ENCODE results near the gene SULF2. TPM values are rescaled to one million over a fixed set of nuclear protein-coding genes. Genes with fewer than 3 reads are reported as not detected.

SULF2 gene
- total and polyA plus RNA-seq, 9 of the 15 experiments (the other 6 are each of a cell fraction or from before 2014, with no cell fraction given) = 0.33 TPM; not detected in 8

DNA sequence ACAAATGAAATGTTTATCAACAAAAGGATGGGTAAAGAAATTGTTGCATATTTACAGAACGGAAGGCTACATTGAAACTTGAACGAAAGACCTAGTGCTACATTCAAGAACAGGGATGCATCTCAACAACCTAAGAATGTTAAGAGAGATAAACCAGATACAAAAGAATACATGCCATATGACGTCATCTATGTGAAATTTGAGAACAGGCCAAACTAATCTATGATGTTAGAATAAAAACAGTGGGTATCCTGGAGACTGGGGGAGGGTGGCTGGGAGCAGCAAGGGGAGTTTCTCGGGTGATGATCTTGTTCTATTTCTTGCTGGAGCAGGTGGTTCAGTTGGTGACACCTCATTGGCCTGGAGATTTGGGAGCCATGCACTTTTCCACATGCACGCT, 81.5 kb downstream of the SULF2 start (continued):
- TF ChIP-seq ZNF318 (IDR thresholded peaks at IDR 0.05; ENCODE audit: borderline replicate concordance in 1 of 2, low read depth in 1 of 2) (no peak), PRPF4 (IDR thresholded peaks at IDR 0.05; ENCODE audit: insufficient read depth, low read depth, low read length, poor library complexity, severe bottlenecking) (no peak), SNAPC5 (CRISPR knock-in tag; IDR thresholded peaks at IDR 0.05) (no peak), MTA1 (IDR thresholded peaks at IDR 0.05; ENCODE audit: borderline replicate concordance) (no peak), ELF1 (tag; IDR thresholded peaks at IDR 0.05) (no peak), JUND (IDR thresholded peaks at IDR 0.05; ENCODE audit: borderline replicate concordance, low read depth, low read length) (peak; percentile 53; the same call in 1 of the 2 replicates), JUND (tag; IDR thresholded peaks at IDR 0.05; ENCODE audit: borderline replicate concordance, low read depth, low read length) (peak; percentile 71; the same call in 1 of the 3 replicates), FOXK2 (conservative IDR thresholded peaks at IDR 0.05 in 1 of 2, IDR thresholded peaks at IDR 0.05 in 1 of 2; ENCODE audit: low read depth in 2 of 2) (no peak), ATF1 (CRISPR knock-in tag; IDR thresholded peaks at IDR 0.05) (no peak), ATF1 (tag; IDR thresholded peaks at IDR 0.05) (peak; percentile 68), CREM (IDR thresholded peaks at IDR 0.05; ENCODE audit: low read depth) (peak; percentile 33; the same call in 1 of the 2 replicates)
- TF ChIP-seq, protein P1, sequence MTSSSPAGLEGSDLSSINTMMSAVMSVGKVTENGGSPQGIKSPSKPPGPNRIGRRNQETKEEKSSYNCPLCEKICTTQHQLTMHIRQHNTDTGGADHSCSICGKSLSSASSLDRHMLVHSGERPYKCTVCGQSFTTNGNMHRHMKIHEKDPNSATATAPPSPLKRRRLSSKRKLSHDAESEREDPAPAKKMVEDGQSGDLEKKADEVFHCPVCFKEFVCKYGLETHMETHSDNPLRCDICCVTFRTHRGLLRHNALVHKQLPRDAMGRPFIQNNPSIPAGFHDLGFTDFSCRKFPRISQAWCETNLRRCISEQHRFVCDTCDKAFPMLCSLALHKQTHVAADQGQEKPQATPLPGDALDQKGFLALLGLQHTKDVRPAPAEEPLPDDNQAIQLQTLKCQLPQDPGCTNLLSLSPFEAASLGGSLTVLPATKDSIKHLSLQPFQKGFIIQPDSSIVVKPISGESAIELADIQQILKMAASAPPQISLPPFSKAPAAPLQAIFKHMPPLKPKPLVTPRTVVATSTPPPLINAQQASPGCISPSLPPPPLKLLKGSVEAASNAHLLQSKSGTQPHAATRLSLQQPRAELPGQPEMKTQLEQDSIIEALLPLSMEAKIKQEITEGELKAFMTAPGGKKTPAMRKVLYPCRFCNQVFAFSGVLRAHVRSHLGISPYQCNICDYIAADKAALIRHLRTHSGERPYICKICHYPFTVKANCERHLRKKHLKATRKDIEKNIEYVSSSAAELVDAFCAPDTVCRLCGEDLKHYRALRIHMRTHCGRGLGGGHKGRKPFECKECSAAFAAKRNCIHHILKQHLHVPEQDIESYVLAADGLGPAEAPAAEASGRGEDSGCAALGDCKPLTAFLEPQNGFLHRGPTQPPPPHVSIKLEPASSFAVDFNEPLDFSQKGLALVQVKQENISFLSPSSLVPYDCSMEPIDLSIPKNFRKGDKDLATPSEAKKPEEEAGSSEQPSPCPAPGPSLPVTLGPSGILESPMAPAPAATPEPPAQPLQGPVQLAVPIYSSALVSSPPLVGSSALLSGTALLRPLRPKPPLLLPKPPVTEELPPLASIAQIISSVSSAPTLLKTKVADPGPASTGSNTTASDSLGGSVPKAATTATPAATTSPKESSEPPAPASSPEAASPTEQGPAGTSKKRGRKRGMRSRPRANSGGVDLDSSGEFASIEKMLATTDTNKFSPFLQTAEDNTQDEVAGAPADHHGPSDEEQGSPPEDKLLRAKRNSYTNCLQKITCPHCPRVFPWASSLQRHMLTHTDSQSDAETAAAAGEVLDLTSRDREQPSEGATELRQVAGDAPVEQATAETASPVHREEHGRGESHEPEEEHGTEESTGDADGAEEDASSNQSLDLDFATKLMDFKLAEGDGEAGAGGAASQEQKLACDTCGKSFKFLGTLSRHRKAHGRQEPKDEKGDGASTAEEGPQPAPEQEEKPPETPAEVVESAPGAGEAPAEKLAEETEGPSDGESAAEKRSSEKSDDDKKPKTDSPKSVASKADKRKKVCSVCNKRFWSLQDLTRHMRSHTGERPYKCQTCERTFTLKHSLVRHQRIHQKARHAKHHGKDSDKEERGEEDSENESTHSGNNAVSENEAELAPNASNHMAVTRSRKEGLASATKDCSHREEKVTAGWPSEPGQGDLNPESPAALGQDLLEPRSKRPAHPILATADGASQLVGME (CRISPR knock-in tag; IDR thresholded peaks at IDR 0.05) = no peak
- TF ChIP-seq, protein P2, sequence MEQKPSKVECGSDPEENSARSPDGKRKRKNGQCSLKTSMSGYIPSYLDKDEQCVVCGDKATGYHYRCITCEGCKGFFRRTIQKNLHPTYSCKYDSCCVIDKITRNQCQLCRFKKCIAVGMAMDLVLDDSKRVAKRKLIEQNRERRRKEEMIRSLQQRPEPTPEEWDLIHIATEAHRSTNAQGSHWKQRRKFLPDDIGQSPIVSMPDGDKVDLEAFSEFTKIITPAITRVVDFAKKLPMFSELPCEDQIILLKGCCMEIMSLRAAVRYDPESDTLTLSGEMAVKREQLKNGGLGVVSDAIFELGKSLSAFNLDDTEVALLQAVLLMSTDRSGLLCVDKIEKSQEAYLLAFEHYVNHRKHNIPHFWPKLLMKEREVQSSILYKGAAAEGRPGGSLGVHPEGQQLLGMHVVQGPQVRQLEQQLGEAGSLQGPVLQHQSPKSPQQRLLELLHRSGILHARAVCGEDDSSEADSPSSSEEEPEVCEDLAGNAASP (IDR thresholded peaks at IDR 0.05) = no peak
